Fibroblast of pulmonary artery (primary cell): ENCODE results near the gene PATL2.
A peak's percentile ranks its signal among the peaks of the same experiment; 100 is the strongest.

ENCODE experiments used
- DNase-seq: peaks from one replicate; pipeline ENCODE4 v3.0.0-alpha.2; 2010; ENCODE audit warnings: low read depth
- H3K4me3 ChIP-seq: replicated peaks from 2 replicates; pipeline ENCODE4 v1.5.1; 2011; ENCODE audit warnings: low read depth, mild to moderate bottlenecking, control low read depth, low read length, moderate library complexity
- CTCF ChIP-seq: IDR thresholded peaks from 2 replicates; pipeline ENCODE4 v1.5.1; 2011; ENCODE audit warnings: mild to moderate bottlenecking, control low read depth, low read length, inconsistent platforms; ENCODE audit errors: missing control alignments

The PATL2 gene

GRCh38 chr15:44716983-44717602, 6.0 kb upstream of the PATL2 start:
- DNase-seq = no peak
- no peak for TF ChIP-seq CTCF
- no peak overlapping the region for H3K4me3 ChIP-seq

GRCh38 chr15:44715797-44716334, 4.7 kb upstream of the PATL2 start:
- no peak overlapping the region for H3K4me3 ChIP-seq
- DNase-seq = no peak
- TF ChIP-seq CTCF = no peak

- DNase-seq = no peak
- TF ChIP-seq CTCF = no peak
- H3K4me3 ChIP-seq = no peak overlapping the region
Observed at GRCh38 chr15:44715142-44715796, 4.1 kb upstream of the PATL2 start.

- DNase-seq = peak; percentile 56
- peak overlapping the region; percentile 98 for H3K4me3 ChIP-seq
- peak; percentile 39 for TF ChIP-seq CTCF
Observed at GRCh38 chr15:44713006-44713966, 2.2 kb upstream of the PATL2 start.

GRCh38 chr15:44712346-44713005, 1.4 kb upstream of the PATL2 start:
- DNase-seq = peak; percentile 89
- H3K4me3 ChIP-seq = peak overlapping the region; percentile 98
- no peak for TF ChIP-seq CTCF

GRCh38 chr15:44711743-44712345, 721 bp upstream of the PATL2 start:
- peak; percentile 33 for DNase-seq
- H3K4me3 ChIP-seq = peak overlapping the region; percentile 98
- no peak for TF ChIP-seq CTCF
